H7 (cell line): ENCODE data around the gene LIMS2. TPM values are rescaled to one million over a fixed set of nuclear protein-coding genes. Genes with fewer than 3 reads are reported as not detected.

Experiments used
- DNase-seq: peaks from one replicate; pipeline ENCODE4 v3.0.0; 2012
- H3K27me3 ChIP-seq: 2 replicates; pipeline ENCODE4 v1.6.0; 2011; ENCODE audit warnings: mild to moderate bottlenecking, low read length; ENCODE audit not compliant: control insufficient read depth, insufficient read depth
- H3K36me3 ChIP-seq: replicated peaks from 2 replicates; pipeline ENCODE4 v1.5.1; 2011; ENCODE audit warnings: low read length; ENCODE audit not compliant: control insufficient read depth, insufficient read depth
- H3K4me3 ChIP-seq: 2 replicates; pipeline ENCODE4 v1.5.1; 2011; ENCODE audit warnings: low read depth, mild to moderate bottlenecking, control low read depth, low read length, moderate library complexity; ENCODE audit not compliant: insufficient read depth
- total RNA-seq: library from RNA; depleted of rRNA; stranded (reverse); fragments of >200 nt; shearing (Covaris generic); gene quantifications from 2 replicates; pipeline ENCODE4 v1.2.3, GENCODE V29; 2014

The LIMS2 gene
- total RNA-seq, 1 experiment from 2014 or later = 1.4 TPM

- no peak overlapping the region for H3K4me3 ChIP-seq
- no peaks in the 10 kb centered on the region for H3K36me3 ChIP-seq
- peaks cover 39% of the 10 kb centered on the region for H3K27me3 ChIP-seq
- peak; percentile 46 for DNase-seq
These were observed 2.7 kb downstream of the LIMS2 start for GRCh38 chr2:127672341-127673224.

- Histone ChIP-seq H3K4me3 (no peak overlapping the region), H3K27me3 (peaks cover 30% of the 10 kb centered on the region), H3K36me3 (no peaks in the 10 kb centered on the region)
- DNase-seq = peak; percentile 29
These were observed 3.6 kb downstream of the LIMS2 start for GRCh38 chr2:127671557-127672302.

DNA sequence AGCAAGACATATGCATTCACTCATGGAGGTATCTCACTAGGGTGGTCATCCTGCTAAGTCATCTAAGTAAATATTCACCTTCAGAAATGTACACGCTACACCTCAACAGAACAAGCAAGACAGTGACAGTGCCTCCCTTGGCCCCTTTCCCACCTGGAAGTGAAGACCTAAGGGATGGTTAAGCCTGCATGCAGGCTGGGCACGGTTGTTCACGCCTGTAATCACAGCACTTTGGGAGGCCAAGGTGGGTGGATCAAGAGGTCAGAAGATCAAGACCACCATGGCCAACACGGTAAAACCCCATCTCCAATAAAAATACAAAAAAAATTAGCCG, 4.4 kb downstream of the LIMS2 start:
- DNase-seq = no peak
- H3K4me3 ChIP-seq = no peak overlapping the region
- no peaks in the 10 kb centered on the region for H3K36me3 ChIP-seq
- peaks cover 24% of the 10 kb centered on the region for H3K27me3 ChIP-seq

- DNase-seq = no peak
- Histone ChIP-seq H3K27me3 (peaks cover 18% of the 10 kb centered on the region), H3K4me3 (no peak overlapping the region), H3K36me3 (no peaks in the 10 kb centered on the region)
These were observed 5.0 kb downstream of the LIMS2 start for GRCh38 chr2:127670055-127670956.

DNA sequence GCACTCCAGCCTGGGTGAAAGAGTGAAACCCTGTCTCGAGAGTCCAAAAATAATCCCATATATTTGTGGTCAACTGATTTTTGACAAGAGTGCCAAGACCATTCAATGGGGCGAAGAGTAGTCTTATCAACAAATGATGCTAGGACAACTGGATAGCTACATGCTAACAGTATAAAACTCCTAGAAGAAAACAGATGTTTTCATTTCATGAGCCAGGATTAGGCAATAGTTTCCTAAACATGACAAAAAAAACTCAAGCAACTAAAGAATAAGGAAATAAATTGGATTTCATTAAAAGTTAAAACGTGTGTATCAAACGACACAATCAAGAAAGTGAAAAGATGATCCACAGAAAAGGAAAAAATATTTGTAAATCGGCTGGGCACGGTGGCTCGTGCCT, 6.3 kb downstream of the LIMS2 start:
- H3K36me3 ChIP-seq = no peaks in the 10 kb centered on the region
- peaks cover 17% of the 10 kb centered on the region for H3K27me3 ChIP-seq

DNA sequence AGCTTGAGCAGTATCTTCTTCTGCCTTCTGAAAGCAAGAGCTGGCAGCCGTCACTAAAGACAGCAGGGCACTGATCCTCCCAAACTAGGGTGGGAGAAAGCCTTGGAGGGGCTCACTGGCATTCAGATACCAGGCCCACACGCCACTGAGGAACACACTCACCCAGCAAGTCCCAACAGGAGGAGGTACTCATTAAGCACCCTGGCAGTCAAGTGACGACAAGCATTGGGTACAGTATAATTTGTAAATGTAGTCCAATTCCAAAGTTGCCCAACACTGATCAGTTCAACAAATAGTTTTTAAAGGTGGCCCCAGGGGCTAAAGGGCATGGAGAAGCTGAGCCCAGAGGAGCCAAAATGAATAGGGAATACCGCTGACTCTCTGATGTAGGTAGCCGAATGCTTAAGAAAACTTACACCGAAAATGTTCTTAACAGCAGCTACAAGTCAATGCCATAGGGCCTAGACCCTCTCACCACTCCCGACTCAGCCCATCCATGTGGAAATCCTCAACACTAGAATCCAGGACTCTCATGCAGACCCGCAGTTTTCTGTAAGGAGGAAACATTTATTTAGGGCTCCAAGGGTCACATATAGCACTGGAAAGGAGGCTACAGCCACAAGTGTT, 9.9 kb downstream of the LIMS2 start:
- peak; percentile 35 for DNase-seq

More for the DNA sequence above, 6.3 kb downstream of the LIMS2 start:
- H3K4me3 ChIP-seq = no peak overlapping the region
- DNase-seq = no peak

DNA sequence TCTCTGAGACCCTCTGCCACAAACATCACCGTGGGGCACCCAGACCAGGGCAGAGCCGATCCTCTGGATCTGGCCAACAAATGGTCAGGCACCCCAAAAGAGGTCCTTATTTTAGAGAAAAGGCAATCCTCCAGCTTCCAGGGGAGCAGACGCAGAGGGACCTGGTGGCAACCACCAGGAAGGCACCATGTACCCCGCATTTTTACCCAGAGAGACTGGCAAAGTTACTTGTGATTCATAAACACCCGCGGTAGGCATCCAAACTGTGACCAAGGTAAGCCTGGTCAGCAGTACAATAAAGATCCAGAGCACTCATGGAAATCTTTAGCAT, 10.5 kb downstream of the LIMS2 start:
- peaks cover 12% of the 10 kb centered on the region; the same call in 1 of the 2 replicates for H3K27me3 ChIP-seq
- DNase-seq = no peak

More for the DNA sequence above, 9.9 kb downstream of the LIMS2 start:
- Histone ChIP-seq H3K4me3 (no peak overlapping the region), H3K27me3 (peaks cover 12% of the 10 kb centered on the region; the same call in 1 of the 2 replicates), H3K36me3 (no peaks in the 10 kb centered on the region)

DNA sequence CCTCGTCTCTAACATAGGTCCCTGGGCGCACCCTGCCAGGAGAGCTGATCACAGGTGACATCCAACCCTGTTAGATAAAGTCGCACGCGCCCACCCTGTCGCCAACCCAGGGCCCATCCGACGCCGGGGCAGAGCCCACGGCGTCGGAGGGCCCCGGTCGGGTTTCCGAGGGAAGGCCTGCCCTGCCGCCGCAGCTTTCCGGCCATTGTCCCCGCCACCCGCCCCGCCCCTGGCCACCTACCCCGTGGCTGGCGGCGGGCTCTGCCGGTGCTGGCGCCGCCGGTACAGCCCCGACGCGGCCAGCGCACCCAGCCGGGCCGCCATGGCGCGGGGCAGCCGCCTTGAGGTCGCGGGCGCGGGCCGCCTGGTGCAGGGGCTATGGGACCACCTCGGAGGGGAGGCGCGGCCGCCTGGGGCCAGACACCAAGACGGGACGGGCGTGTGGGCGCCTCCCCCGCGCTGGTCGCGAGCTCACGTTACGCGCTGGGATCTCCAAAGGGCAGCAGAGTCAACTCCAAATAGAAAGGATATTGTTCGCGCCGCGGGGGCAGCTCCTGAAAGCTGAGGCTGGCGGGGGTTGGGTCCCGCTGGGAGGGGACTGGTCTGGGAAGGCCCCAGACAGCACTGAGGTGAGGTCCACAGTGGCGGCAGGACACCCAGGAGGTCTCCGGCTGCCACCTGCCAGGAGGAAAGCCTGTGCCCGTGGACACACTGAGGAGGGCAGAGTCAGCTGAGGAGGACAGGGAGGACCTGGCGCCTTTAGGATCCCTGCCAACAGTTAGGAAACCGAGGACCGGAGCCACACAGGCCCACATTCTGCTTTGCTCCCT, 11.1 kb downstream of the LIMS2 start:
- peak overlapping the region; percentile 24; the same call in 1 of the 2 replicates for H3K4me3 ChIP-seq
- peak; percentile 88 for DNase-seq
- peaks cover 12% of the 10 kb centered on the region; the same call in 1 of the 2 replicates for H3K27me3 ChIP-seq
- H3K36me3 ChIP-seq = no peaks in the 10 kb centered on the region

More for the DNA sequence above, 10.5 kb downstream of the LIMS2 start:
- H3K36me3 ChIP-seq = no peaks in the 10 kb centered on the region
- no peak overlapping the region; the same call in 1 of the 2 replicates for H3K4me3 ChIP-seq

DNA sequence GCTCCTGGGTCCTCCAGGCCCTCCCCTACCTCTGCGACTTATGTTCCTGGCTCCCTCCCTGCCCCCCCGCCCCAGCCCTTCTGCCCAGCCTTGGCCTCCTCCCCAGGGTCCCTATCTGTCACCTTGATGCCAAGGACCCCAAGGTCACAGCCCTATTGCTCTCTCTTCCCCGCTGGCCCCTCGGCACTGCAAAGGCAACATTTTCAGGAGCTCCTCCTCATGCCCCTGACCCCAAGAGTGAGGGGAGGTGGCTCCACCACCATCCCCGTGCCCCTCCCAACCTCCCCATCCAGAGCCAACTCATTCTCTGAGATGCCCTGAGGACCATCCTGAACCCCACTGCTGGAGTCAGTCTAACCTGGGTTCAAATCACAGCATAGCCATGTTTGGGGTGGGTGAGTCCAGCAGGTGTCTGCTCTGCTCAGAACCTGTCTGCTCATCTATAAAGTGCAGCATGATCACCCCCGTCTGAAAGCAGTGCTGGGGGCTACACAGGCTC, 11.7 kb downstream of the LIMS2 start:
- Histone ChIP-seq H3K36me3 (no peaks in the 10 kb centered on the region), H3K27me3 (peaks cover 12% of the 10 kb centered on the region; the same call in 1 of the 2 replicates), H3K4me3 (no peak overlapping the region; the same call in 1 of the 2 replicates)
- no peak for DNase-seq

- Histone ChIP-seq H3K27me3 (peaks cover 12% of the 10 kb centered on the region; the same call in 1 of the 2 replicates), H3K4me3 (no peak overlapping the region), H3K36me3 (no peaks in the 10 kb centered on the region)
- DNase-seq = no peak
These were observed 12.3 kb downstream of the LIMS2 start for GRCh38 chr2:127662937-127663565.

- no peaks in the 10 kb centered on the region for H3K36me3 ChIP-seq
- no peak for DNase-seq
- H3K4me3 ChIP-seq = no peak overlapping the region
- peaks cover 12% of the 10 kb centered on the region; the same call in 1 of the 2 replicates for H3K27me3 ChIP-seq
These were observed 13.3 kb downstream of the LIMS2 start for GRCh38 chr2:127661949-127662510.

DNA sequence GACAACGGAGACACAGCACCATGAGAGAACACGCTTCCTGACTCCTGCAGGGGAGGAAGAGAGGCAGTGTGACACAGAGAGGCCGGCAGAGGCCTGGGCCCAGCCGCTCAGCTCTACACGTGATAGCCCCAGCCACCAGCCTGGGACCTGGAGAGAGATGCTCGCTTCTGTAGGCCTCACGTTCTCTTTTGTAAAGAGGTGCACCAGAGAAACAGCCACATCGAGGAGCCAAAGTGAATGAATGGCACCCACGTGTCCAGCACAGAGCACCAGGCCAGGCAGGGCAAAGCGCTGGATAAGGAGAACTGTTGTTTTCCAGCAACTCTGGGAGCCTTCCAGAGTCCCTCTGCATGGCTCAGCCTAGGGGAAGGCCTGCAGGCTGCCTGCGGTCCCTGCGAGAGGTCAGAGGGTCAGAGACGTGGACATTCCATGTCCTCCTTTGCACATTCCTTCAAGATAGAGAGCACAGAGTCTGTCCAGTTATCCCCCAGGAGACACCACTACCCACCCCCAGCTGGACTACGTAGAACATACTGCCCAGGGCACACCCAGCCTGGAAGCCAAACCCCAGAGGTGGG, 14.2 kb downstream of the LIMS2 start:
- Histone ChIP-seq H3K4me3 (no peak overlapping the region), H3K27me3 (peaks cover 12% of the 10 kb centered on the region; the same call in 1 of the 2 replicates), H3K36me3 (no peaks in the 10 kb centered on the region)
- no peak for DNase-seq
